Coronary artery (tissue), 2 donors: ENCODE results near the gene PITPNB.

Experiments used
- DNase-seq: peaks from one replicate; pipeline ENCODE4 v3.0.0-alpha.2; 2017; ENCODE audit warnings: low spot score
- H3K27ac ChIP-seq, 2 donors: fragments of 200-600 bp; sonication (generic); one replicate each; pipeline ENCODE4 v1.5.1; 2016 to 2019
- H3K4me3 ChIP-seq: fragments of 200-600 bp; sonication (generic); 2 replicates; pipeline ENCODE4 v1.5.1; 2016; ENCODE audit warnings: mild to moderate bottlenecking, moderate library complexity
- CTCF ChIP-seq: fragments of 200-600 bp; sonication (generic); IDR thresholded peaks from one replicate; pipeline ENCODE4 v1.5.1; 2019; ENCODE audit warnings: antibody characterized with exemption

Gene PITPNB

GRCh38 chr22:27825174-27825573, 93.9 kb downstream of the PITPNB start:
- no peak for TF ChIP-seq CTCF
- H3K27ac ChIP-seq: no peak overlapping the region
- no peak for DNase-seq
- no peak overlapping the region for H3K4me3 ChIP-seq

- no peak overlapping the region for H3K4me3 ChIP-seq
- H3K27ac ChIP-seq: no peak overlapping the region
- no peak for DNase-seq
- no peak for TF ChIP-seq CTCF
Measured at GRCh38 chr22:27823221-27823620, 95.8 kb downstream of the PITPNB start.

- no peak for TF ChIP-seq CTCF
- no peak for DNase-seq
Measured at GRCh38 chr22:27820896-27821866, 97.9 kb downstream of the PITPNB start.

GRCh38 chr22:27816552-27816951, 102.5 kb downstream of the PITPNB start:
- H3K27ac ChIP-seq: no peak overlapping the region
- no peak for DNase-seq
- no peak overlapping the region for H3K4me3 ChIP-seq
- no peak for TF ChIP-seq CTCF

More at GRCh38 chr22:27820896-27821866, 97.9 kb downstream of the PITPNB start:
- H3K4me3 ChIP-seq: no peak overlapping the region
- H3K27ac ChIP-seq: no peak overlapping the region

GRCh38 chr22:27815826-27816530, 103.1 kb downstream of the PITPNB start:
- no peak for TF ChIP-seq CTCF
- no peak for DNase-seq
- Histone ChIP-seq H3K4me3 (no peak overlapping the region), H3K27ac (no peak overlapping the region)

GRCh38 chr22:27814993-27815392, 104.1 kb downstream of the PITPNB start:
- no peak for TF ChIP-seq CTCF
- H3K27ac ChIP-seq: no peak overlapping the region
- no peak for DNase-seq
- H3K4me3 ChIP-seq: no peak overlapping the region
